ENCODE data around the gene CEACAM8.

- no peak for TF ChIP-seq MEIS1 (CRISPR knock-in tag; IDR thresholded peaks at IDR 0.05; ENCODE audit: borderline replicate concordance)
- TF ChIP-seq REPIN1 (tag by site-specific recombination; IDR thresholded peaks at IDR 0.05; ENCODE audit: low read depth), result no peak
- TF ChIP-seq, protein P1, sequence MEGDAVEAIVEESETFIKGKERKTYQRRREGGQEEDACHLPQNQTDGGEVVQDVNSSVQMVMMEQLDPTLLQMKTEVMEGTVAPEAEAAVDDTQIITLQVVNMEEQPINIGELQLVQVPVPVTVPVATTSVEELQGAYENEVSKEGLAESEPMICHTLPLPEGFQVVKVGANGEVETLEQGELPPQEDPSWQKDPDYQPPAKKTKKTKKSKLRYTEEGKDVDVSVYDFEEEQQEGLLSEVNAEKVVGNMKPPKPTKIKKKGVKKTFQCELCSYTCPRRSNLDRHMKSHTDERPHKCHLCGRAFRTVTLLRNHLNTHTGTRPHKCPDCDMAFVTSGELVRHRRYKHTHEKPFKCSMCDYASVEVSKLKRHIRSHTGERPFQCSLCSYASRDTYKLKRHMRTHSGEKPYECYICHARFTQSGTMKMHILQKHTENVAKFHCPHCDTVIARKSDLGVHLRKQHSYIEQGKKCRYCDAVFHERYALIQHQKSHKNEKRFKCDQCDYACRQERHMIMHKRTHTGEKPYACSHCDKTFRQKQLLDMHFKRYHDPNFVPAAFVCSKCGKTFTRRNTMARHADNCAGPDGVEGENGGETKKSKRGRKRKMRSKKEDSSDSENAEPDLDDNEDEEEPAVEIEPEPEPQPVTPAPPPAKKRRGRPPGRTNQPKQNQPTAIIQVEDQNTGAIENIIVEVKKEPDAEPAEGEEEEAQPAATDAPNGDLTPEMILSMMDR (tag by site-specific recombination; IDR thresholded peaks at IDR 0.05), result no peak
- TF ChIP-seq ZNF645 (tag by site-specific recombination; IDR thresholded peaks at IDR 0.05), result no peak
- no peak for TF ChIP-seq HOXA7 (CRISPR knock-in tag; IDR thresholded peaks at IDR 0.05; ENCODE audit: borderline replicate concordance)
- no peak for TF ChIP-seq ZNF248 (tag by site-specific recombination; IDR thresholded peaks at IDR 0.05)
- TF ChIP-seq SETDB1 (IDR thresholded peaks at IDR 0.05; ENCODE audit: insufficient read length, low read length), result no peak
- no peak for TF ChIP-seq ZNF114 (tag by site-specific recombination; IDR thresholded peaks at IDR 0.05)
- TF ChIP-seq HOXD13 (CRISPR knock-in tag; IDR thresholded peaks at IDR 0.05; ENCODE audit: borderline replicate concordance), result no peak
- no peak for TF ChIP-seq ZSCAN16 (tag by site-specific recombination; IDR thresholded peaks at IDR 0.05)
- no peak for TF ChIP-seq PRDM1 (tag by site-specific recombination; IDR thresholded peaks at IDR 0.05)
- no peak for TF ChIP-seq ZNF341 (tag by site-specific recombination; IDR thresholded peaks at IDR 0.05; ENCODE audit: low read depth)
These were observed 33.9 kb upstream of the CEACAM8 start for GRCh38 chr19:42628411-42629140.

All from HEK293 (cell line).